Stimulated activated CD4-positive, alpha-beta T cell treated with anti-CD3 and anti-CD28 coated beads, Interleukin-2, amount 100 ng/mL, for 48 hours (primary cell): ENCODE results near the gene TMEM214.

Experiments
- DNase-seq, 2 donors: peaks; one replicate each; pipeline ENCODE4 v3.0.0-alpha.2; 2020

TMEM214 gene

GRCh38 chr2:27086090-27086723, 53.4 kb downstream of the TMEM214 start:
- DNase-seq: peak; percentile 99 to 100

- no peak for DNase-seq
These were observed 54.2 kb downstream of the TMEM214 start, which contains the start of gene KHK for GRCh38 chr2:27086724-27087593. Gene KHK (plus strand): TSS chr2:27086772. CDS start chr2:27087260, 488 bp downstream.

DNA sequence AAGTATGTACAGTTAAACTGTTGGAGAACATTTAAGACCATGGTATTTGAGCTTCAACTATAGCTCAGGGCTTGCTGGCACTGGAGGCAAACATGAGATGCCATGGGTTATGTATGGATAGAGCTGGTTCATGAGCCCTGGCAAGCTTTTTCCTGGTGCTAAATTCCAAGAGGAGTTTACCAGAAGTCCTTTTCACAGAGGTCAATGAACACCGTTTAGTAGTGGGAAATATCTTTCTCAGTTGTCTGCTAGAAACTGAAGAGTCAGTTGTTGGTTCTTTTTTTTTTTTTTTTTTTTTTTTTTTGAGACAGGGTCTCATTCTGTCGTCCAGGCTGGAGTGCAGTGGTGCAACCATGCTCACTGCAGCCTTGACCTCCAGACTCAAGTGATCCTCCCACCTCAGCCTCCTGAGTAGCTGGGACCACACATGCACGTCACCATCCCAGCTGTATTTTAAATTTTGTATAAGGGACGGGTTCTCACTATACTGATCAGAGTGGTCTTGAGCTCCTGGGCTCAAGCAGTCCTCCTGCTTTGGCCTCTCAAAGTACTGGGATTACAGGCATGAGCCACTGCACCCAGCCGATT, 55.2 kb downstream of the TMEM214 start:
- DNase-seq: no peak

DNA sequence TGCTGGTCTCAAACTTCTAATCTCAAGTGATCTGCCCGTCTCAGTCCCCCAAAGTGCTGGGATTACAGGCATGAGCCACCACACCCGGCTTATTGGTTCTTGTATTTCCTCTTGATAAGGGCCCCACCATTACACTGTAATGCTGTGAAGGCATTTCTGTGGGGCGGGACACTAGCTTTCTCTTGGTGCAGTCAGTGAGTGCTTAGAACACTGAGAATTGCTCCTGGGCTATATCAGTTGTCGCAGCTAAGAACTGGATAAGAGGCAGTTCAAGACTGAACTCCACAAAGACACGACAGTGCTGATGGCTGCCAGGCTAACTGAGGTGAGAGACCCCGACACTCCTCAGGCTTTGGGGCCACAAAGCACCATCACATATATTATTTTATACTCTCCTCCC, 55.9 kb downstream of the TMEM214 start:
- no peak for DNase-seq

GRCh38 chr2:27089111-27089954, 56.6 kb downstream of the TMEM214 start:
- DNase-seq: no peak
